Measurements from ENCODE around the gene NHLRC2. TPM values are rescaled to one million over a fixed set of nuclear protein-coding genes. Genes with fewer than 3 reads are reported as not detected.

Gene NHLRC2
- total and polyA plus RNA-seq, 2 of the 13 experiments (the other 11 are each of a cell fraction or from before 2014, with no cell fraction given), result 7.6 to 12.7 TPM

- no peak for TF ChIP-seq ZNF576 (CRISPR knock-in tag; IDR thresholded peaks at IDR 0.05)
- no peak for TF ChIP-seq CBFB (CRISPR knock-in tag; IDR thresholded peaks at IDR 0.05)
- TF ChIP-seq ZNF281 (CRISPR knock-in tag; IDR thresholded peaks at IDR 0.05; ENCODE audit: borderline replicate concordance), result no peak; the same call in 1 of the 2 replicates
- TF ChIP-seq KDM2A (CRISPR knock-in tag; IDR thresholded peaks at IDR 0.05; ENCODE audit: borderline replicate concordance, low read depth), result peak; percentile 46; the same call in 1 of the 2 replicates
- no peak for TF ChIP-seq ZNF30 (CRISPR knock-in tag; IDR thresholded peaks at IDR 0.05)
- TF ChIP-seq AKAP8 (CRISPR knock-in tag; IDR thresholded peaks at IDR 0.05), result no peak
- no peak for TF ChIP-seq ZKSCAN5 (CRISPR knock-in tag; IDR thresholded peaks at IDR 0.05)
- no peak for TF ChIP-seq HNRNPLL (IDR thresholded peaks at IDR 0.05; ENCODE audit: low read depth, low read length, poor library complexity, severe bottlenecking)
- TF ChIP-seq SRSF9 (IDR thresholded peaks at IDR 0.05; ENCODE audit: borderline replicate concordance, insufficient read depth, low read depth, low read length, poor library complexity, severe bottlenecking), result no peak
- TF ChIP-seq ZNF253 (CRISPR knock-in tag; IDR thresholded peaks at IDR 0.05; ENCODE audit: borderline replicate concordance), result no peak
- TF ChIP-seq CREB3 (CRISPR knock-in tag; IDR thresholded peaks at IDR 0.05), result no peak
- TF ChIP-seq TFE3 (CRISPR knock-in tag; IDR thresholded peaks at IDR 0.05), result no peak
- no peak for TF ChIP-seq MEIS1 (CRISPR knock-in tag; IDR thresholded peaks at IDR 0.05; ENCODE audit: borderline replicate concordance)
- TF ChIP-seq CENPBD1 (CRISPR knock-in tag; IDR thresholded peaks at IDR 0.05; ENCODE audit: borderline replicate concordance, low read depth), result no peak
- TF ChIP-seq ZNF572 (CRISPR knock-in tag; IDR thresholded peaks at IDR 0.05), result no peak
- no peak for TF ChIP-seq ZNF124 (CRISPR knock-in tag; IDR thresholded peaks at IDR 0.05)
- 0 out of 2 replicates have a peak, but pooled peaks have one; percentile 23 for TF ChIP-seq DRAP1 (CRISPR knock-in tag; IDR thresholded peaks at IDR 0.05)
- TF ChIP-seq SRY (CRISPR knock-in tag; IDR thresholded peaks at IDR 0.05), result no peak
- peak; percentile 88; the same call in 1 of the 2 replicates for TF ChIP-seq FOSL1 (CRISPR knock-in tag; IDR thresholded peaks at IDR 0.05; ENCODE audit: borderline replicate concordance)
- TF ChIP-seq ZNF691 (CRISPR knock-in tag; IDR thresholded peaks at IDR 0.05; ENCODE audit: borderline replicate concordance, low read depth), result no peak
Observed at GRCh38 chr10:113958631-113959382, 104.3 kb downstream of the NHLRC2 start (continued).
